HCT116 (cell line): ENCODE data around the gene ADGRB3. TPM values are rescaled to one million over a fixed set of nuclear protein-coding genes. Genes with fewer than 3 reads are reported as not detected.

Experiments
- ATAC-seq: fragments of 200-7000 bp; cut with Tn5 transposase; 2 replicates; pipeline ENCODE4 v1.9.1; 2020; ENCODE audit warnings: mild to moderate bottlenecking, moderate library complexity
- BruUV-seq: library from RNA; stranded (reverse); fragments of 400-500 nt; replicated peaks from 2 replicates; lab custom pipeline; 2021; lab: Mats Ljungman, UMichigan
- CTCF ChIA-PET: fragments of 300-600 bp; sonication (Branson Sonifier 250); formaldehyde crosslinking; loops from one replicate; lab custom pipeline; 2021; ENCODE audit warnings: antibody characterized with exemption; lab: Charles Lee
- POLR2A ChIA-PET: fragments of 300-600, 350-600 bp; sonication (Branson Sonifier 250); formaldehyde crosslinking; loops from one replicate; lab custom pipeline; 2021; ENCODE audit warnings: antibody characterized with exemption; lab: Charles Lee
- RAD21 ChIA-PET, 2 experiments: fragments of 300-600 bp; sonication (Branson Sonifier 250); formaldehyde crosslinking; loops; one replicate each; lab custom pipeline; 2023; ENCODE audit warnings: low total read pairs in 2 of 2; ENCODE audit not compliant: uncharacterized antibody in 2 of 2, unreplicated experiment in 2 of 2, low non-redundant PET in 1 of 2; lab: Charles Lee
- DNase-seq: peaks from one replicate; pipeline ENCODE4 v3.0.0-alpha.2; 2010; ENCODE audit warnings: low read depth, low spot score
- H2AFZ ChIP-seq: fragments of 200-600 bp; shearing (Covaris generic), sonication (generic); 2 replicates; pipeline ENCODE4 v1.6.1; 2017; ENCODE audit warnings: low read depth, mixed run types, mixed read lengths, antibody characterized with exemption, low read length; ENCODE audit not compliant: poor library complexity, severe bottlenecking
- H3K27ac ChIP-seq: 2 replicates; pipeline ENCODE4 v1.5.1; 2012; ENCODE audit warnings: low read depth, low read length
- H3K27me3 ChIP-seq: fragments of 200-600 bp; sonication (generic); 2 replicates; pipeline ENCODE4 v1.6.1; 2016; ENCODE audit warnings: mixed run types, low read length, mixed read lengths; ENCODE audit not compliant: insufficient read depth
- H3K36me3 ChIP-seq, 2 experiments: fragments of 200-500 bp in 1 of 2; fragments of 200-600 bp in 1 of 2; sonication (Bioruptor generic) in 1 of 2; sonication (generic) in 1 of 2; 2 replicates each; pipeline versions ENCODE4 v1.5.1 to v1.6.1; 2014 to 2016; ENCODE audit warnings: low read length in 2 of 2, inconsistent platforms in 1 of 2, mixed read lengths in 1 of 2, mixed run types in 1 of 2; ENCODE audit not compliant: insufficient read depth in 2 of 2, control insufficient read depth in 1 of 2
- H3K4me1 ChIP-seq, 2 experiments: fragments of 200-600 bp in 1 of 2; sonication (generic) in 1 of 2; 2 replicates each; pipeline versions ENCODE4 v1.5.1 to v1.6.1; 2012 to 2017; ENCODE audit warnings: low read length in 2 of 2, inconsistent platforms in 1 of 2, mild to moderate bottlenecking in 1 of 2, mixed read lengths in 1 of 2, mixed run types in 1 of 2, moderate library complexity in 1 of 2; ENCODE audit not compliant: insufficient read depth in 2 of 2, control insufficient read depth in 1 of 2
- H3K4me2 ChIP-seq: fragments of 200-600 bp; sonication (generic); 2 replicates; pipeline ENCODE4 v1.6.1; 2017; ENCODE audit warnings: mixed run types, low read length, mixed read lengths
- H3K4me3 ChIP-seq, 2 experiments: fragments of 200-600 bp in 1 of 2; sonication (generic) in 1 of 2; replicated peaks in 1 of 2; 2 replicates each; pipeline ENCODE4 v1.5.1; 2011 to 2016; ENCODE audit warnings: low read length in 2 of 2, control low read depth in 1 of 2, low read depth in 1 of 2, mild to moderate bottlenecking in 1 of 2, mixed read lengths in 1 of 2, mixed run types in 1 of 2
- H3K79me2 ChIP-seq: fragments of 200-600 bp; sonication (generic); 2 replicates; pipeline ENCODE4 v1.6.1; 2017; ENCODE audit warnings: mild to moderate bottlenecking, mixed run types, low read length, moderate library complexity, mixed read lengths; ENCODE audit not compliant: insufficient read depth
- H3K9ac ChIP-seq: fragments of 200-600 bp; sonication (generic); 2 replicates; pipeline ENCODE4 v1.6.1; 2016; ENCODE audit warnings: low read length, mixed read lengths
- H3K9me2 ChIP-seq: fragments of 200-600 bp; sonication (generic), shearing (Covaris generic); 2 replicates; pipeline ENCODE4 v1.6.1; 2017; ENCODE audit warnings: mixed run types, mild to moderate bottlenecking, moderate library complexity; ENCODE audit not compliant: insufficient read depth
- H3K9me3 ChIP-seq, 2 experiments: fragments of 200-500 bp in 1 of 2; fragments of 200-600 bp in 1 of 2; sonication (Bioruptor generic) in 1 of 2; sonication (generic) in 1 of 2; 2 replicates each; pipeline ENCODE4 v1.6.1; 2014 to 2017; ENCODE audit warnings: low read length in 2 of 2, mixed read lengths in 2 of 2, inconsistent platforms in 1 of 2, low read depth in 1 of 2, mild to moderate bottlenecking in 1 of 2, mixed run types in 1 of 2, moderate library complexity in 1 of 2; ENCODE audit not compliant: control insufficient read depth in 1 of 2, insufficient read depth in 1 of 2
- H4K20me1 ChIP-seq: fragments of 200-600 bp; sonication (generic), shearing (Covaris generic); 2 replicates; pipeline ENCODE4 v1.6.1; 2017; ENCODE audit warnings: mixed run types, mild to moderate bottlenecking, moderate library complexity; ENCODE audit not compliant: insufficient read depth
- ATF3 ChIP-seq: IDR thresholded peaks from 2 replicates; pipeline ENCODE4 v1.6.1; 2012
- ELF1 ChIP-seq: IDR thresholded peaks from 2 replicates; pipeline ENCODE4 v1.6.1; 2012; ENCODE audit warnings: low read depth, borderline replicate concordance
- EZH2phosphoT487 ChIP-seq: fragments of 200-600 bp; IDR thresholded peaks from 2 replicates; pipeline ENCODE4 v1.6.1; 2018; ENCODE audit warnings: antibody characterized with exemption, borderline replicate concordance
- JUND ChIP-seq: IDR thresholded peaks from 2 replicates; pipeline ENCODE4 v1.6.1; 2012
- POLR2AphosphoS5 ChIP-seq: IDR thresholded peaks from 2 replicates; pipeline ENCODE4 v1.6.1; 2011; ENCODE audit warnings: mild to moderate bottlenecking, low read depth, low read length, moderate library complexity
- RAD21 ChIP-seq: IDR thresholded peaks from 2 replicates; pipeline ENCODE4 v1.6.1; 2012; ENCODE audit warnings: low read depth, mild to moderate bottlenecking
- REST ChIP-seq: IDR thresholded peaks from 2 replicates; pipeline ENCODE4 v1.6.1; 2012; ENCODE audit warnings: low read depth
- SIN3A ChIP-seq: IDR thresholded peaks from 2 replicates; pipeline ENCODE4 v1.6.1; 2012; ENCODE audit warnings: low read depth
- SRF ChIP-seq: IDR thresholded peaks from 2 replicates; pipeline ENCODE4 v1.6.1; 2012; ENCODE audit warnings: low read depth
- YY1 ChIP-seq: IDR thresholded peaks from 2 replicates; pipeline ENCODE4 v1.6.1; 2011; ENCODE audit warnings: low read length, low read depth, moderate library complexity, mild to moderate bottlenecking; ENCODE audit not compliant: insufficient replicate concordance; ENCODE audit errors: extremely low read depth
- ZNF274 ChIP-seq: fragments of 200-500 bp; sonication (Bioruptor generic); IDR thresholded peaks from 2 replicates; pipeline ENCODE4 v1.6.1; 2014; ENCODE audit warnings: mild to moderate bottlenecking, low read depth, low read length, inconsistent platforms
- intact Hi-C: fragments of 100-400 bp; cut with micrococcal nuclease; formaldehyde crosslinking; loops from 2 replicates; pipeline ENCODE4 v1.10.0; 2022
- total RNA-seq: library from RNA; stranded (reverse); gene quantifications from one replicate; pipeline ENCODE4 v1.2.1, GENCODE V29; 2021; ENCODE audit not compliant: unreplicated experiment
- TF ChIP-seq, protein P1 (sequence below): IDR thresholded peaks from 2 replicates; pipeline ENCODE4 v1.6.1; 2011; ENCODE audit warnings: mild to moderate bottlenecking, low read length, moderate library complexity; ENCODE audit not compliant: insufficient replicate concordance; ENCODE audit errors: extremely low read depth
- TF ChIP-seq, protein P2 (sequence below): IDR thresholded peaks from 2 replicates; pipeline ENCODE4 v1.6.1; 2012
- TF ChIP-seq, protein P3 (sequence below), 3 experiments: fragments of 200-600 bp in 1 of 3; sonication (generic) in 1 of 3; IDR thresholded peaks in 2 of 3; conservative IDR thresholded peaks in 1 of 3; 2 replicates each; pipeline ENCODE4 v1.5.1; 2012 to 2017; ENCODE audit warnings: low read depth in 2 of 3, low read length in 2 of 3, antibody characterized with exemption in 1 of 3, borderline replicate concordance in 1 of 3, control low read depth in 1 of 3, mild to moderate bottlenecking in 1 of 3, mixed read lengths in 1 of 3, mixed run types in 1 of 3, moderate library complexity in 1 of 3; ENCODE audit not compliant: insufficient read depth in 1 of 3

ADGRB3 gene
- total RNA-seq, 1 experiment from 2014 or later: not detected

GRCh38 chr6:69100772-69101171 is 465.7 kb downstream of the ADGRB3 start:
- DNase-seq: no peak
- H3K4me3 ChIP-seq: no peak overlapping the region
- no peaks in the 10 kb centered on the region for H3K79me2 ChIP-seq
- no peak overlapping the region for H2AFZ ChIP-seq
- POLR2A ChIA-PET: no interaction called here
- CTCF ChIA-PET: no interaction called here
- RAD21 ChIA-PET: no interaction called here
- no TSS peak for BruUV-seq
- no peaks in the 10 kb centered on the region for H3K9me2 ChIP-seq
- TF ChIP-seq ELF1 (no peak), SIN3A (no peak), REST (no peak), EZH2phosphoT487 (no peak), RAD21 (no peak), JUND (no peak), POLR2AphosphoS5 (no peak), ATF3 (no peak), YY1 (no peak), SRF (no peak), ZNF274 (no peak)
- TF ChIP-seq, protein P1, sequence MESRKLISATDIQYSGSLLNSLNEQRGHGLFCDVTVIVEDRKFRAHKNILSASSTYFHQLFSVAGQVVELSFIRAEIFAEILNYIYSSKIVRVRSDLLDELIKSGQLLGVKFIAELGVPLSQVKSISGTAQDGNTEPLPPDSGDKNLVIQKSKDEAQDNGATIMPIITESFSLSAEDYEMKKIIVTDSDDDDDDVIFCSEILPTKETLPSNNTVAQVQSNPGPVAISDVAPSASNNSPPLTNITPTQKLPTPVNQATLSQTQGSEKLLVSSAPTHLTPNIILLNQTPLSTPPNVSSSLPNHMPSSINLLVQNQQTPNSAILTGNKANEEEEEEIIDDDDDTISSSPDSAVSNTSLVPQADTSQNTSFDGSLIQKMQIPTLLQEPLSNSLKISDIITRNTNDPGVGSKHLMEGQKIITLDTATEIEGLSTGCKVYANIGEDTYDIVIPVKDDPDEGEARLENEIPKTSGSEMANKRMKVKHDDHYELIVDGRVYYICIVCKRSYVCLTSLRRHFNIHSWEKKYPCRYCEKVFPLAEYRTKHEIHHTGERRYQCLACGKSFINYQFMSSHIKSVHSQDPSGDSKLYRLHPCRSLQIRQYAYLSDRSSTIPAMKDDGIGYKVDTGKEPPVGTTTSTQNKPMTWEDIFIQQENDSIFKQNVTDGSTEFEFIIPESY: no peak
- TF ChIP-seq, protein P2, sequence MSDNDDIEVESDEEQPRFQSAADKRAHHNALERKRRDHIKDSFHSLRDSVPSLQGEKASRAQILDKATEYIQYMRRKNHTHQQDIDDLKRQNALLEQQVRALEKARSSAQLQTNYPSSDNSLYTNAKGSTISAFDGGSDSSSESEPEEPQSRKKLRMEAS: no peak
- TF ChIP-seq, protein P3, sequence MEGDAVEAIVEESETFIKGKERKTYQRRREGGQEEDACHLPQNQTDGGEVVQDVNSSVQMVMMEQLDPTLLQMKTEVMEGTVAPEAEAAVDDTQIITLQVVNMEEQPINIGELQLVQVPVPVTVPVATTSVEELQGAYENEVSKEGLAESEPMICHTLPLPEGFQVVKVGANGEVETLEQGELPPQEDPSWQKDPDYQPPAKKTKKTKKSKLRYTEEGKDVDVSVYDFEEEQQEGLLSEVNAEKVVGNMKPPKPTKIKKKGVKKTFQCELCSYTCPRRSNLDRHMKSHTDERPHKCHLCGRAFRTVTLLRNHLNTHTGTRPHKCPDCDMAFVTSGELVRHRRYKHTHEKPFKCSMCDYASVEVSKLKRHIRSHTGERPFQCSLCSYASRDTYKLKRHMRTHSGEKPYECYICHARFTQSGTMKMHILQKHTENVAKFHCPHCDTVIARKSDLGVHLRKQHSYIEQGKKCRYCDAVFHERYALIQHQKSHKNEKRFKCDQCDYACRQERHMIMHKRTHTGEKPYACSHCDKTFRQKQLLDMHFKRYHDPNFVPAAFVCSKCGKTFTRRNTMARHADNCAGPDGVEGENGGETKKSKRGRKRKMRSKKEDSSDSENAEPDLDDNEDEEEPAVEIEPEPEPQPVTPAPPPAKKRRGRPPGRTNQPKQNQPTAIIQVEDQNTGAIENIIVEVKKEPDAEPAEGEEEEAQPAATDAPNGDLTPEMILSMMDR (IDR thresholded peaks at IDR 0.05 in 2 of 3, conservative IDR thresholded peaks at IDR 0.05 in 1 of 3; ENCODE audit: borderline replicate concordance in 1 of 3, insufficient read depth in 1 of 3, low read depth in 2 of 3, low read length in 2 of 3): no peak
- TF ChIP-seq, all 23 proteins: peak for 0
- intact Hi-C loops: no loop called here
- no peak overlapping the region for H3K4me2 ChIP-seq
- no peaks in the 10 kb centered on the region for H3K4me1 ChIP-seq
- peaks cover 6 to 14% of the 10 kb centered on the region in 2 experiments; a peak in 2 of 4 replicates for H3K9me3 ChIP-seq
- H3K27ac ChIP-seq: no peak overlapping the region
- H4K20me1 ChIP-seq: no peaks in the 10 kb centered on the region
- H3K9ac ChIP-seq: no peak overlapping the region
- no peaks in the 10 kb centered on the region for H3K36me3 ChIP-seq
- no peak for ATAC-seq
- H3K27me3 ChIP-seq: no peaks in the 10 kb centered on the region
